Colonic mucosa (tissue), 4 donors: ENCODE data around the gene KIAA2012. TPM values are rescaled to one million over a fixed set of nuclear protein-coding genes. Genes with fewer than 3 reads are reported as not detected.

ENCODE experiments used
- DNase-seq: peaks from one replicate; pipeline ENCODE4 v3.0.0-alpha.2; 2020
- H3K27ac ChIP-seq: fragments of 200-600 bp; one replicate; pipeline ENCODE4 v1.8.0; 2021
- H3K27me3 ChIP-seq: fragments of 200-600 bp; one replicate; pipeline ENCODE4 v1.8.0; 2021
- H3K36me3 ChIP-seq: fragments of 200-600 bp; one replicate; pipeline ENCODE4 v1.8.0; 2021
- H3K4me1 ChIP-seq: fragments of 200-600 bp; one replicate; pipeline ENCODE4 v1.8.0; 2021; ENCODE audit warnings: mild to moderate bottlenecking
- H3K4me3 ChIP-seq: fragments of 200-600 bp; one replicate; pipeline ENCODE4 v1.8.0; 2021
- H3K9ac ChIP-seq, 2 donors: one replicate each; pipeline ENCODE4 v1.7.0; 2013; ENCODE audit warnings: control low read depth in 2 of 2, low read depth in 2 of 2, low read length in 2 of 2
- H3K9me3 ChIP-seq: fragments of 200-600 bp; one replicate; pipeline ENCODE4 v1.8.0; 2021
- intact Hi-C: fragments of 100-400 bp; cut with DNase I; formaldehyde crosslinking; loops from one replicate; pipeline ENCODE4 v1.14.1; 2022
- total RNA-seq, 2 donors: library from RNA; stranded (reverse); fragmentation: NEBNext Ultra II Directional in 1 of 2; extraction: Animal tissue kit (Norgen Biotek cat#: 25700) in 1 of 2; gene quantifications; one replicate each; pipeline ENCODE4 v1.2.1, GENCODE V29; 2021
- TF ChIP-seq, protein P1 (sequence below): fragments of 200-600 bp; IDR thresholded peaks from one replicate; pipeline ENCODE4 v1.8.0; 2022; ENCODE audit warnings: antibody characterized with exemption, mild to moderate bottlenecking
- donor health status: healthy.
- donor health status: DM: no; HTN: no; CAD: no.
- donor health status: DM: no; HTN: no; CAD: no.

Gene KIAA2012
- total RNA-seq, 2 donors from 2014 or later: not detected

- Histone ChIP-seq H3K9me3 (no peaks in the 10 kb centered on the region), H3K4me3 (no peak overlapping the region), H3K27ac (no peak overlapping the region), H3K9ac (no peak overlapping the region), H3K27me3 (no peaks in the 10 kb centered on the region), H3K36me3 (no peaks in the 10 kb centered on the region), H3K4me1 (no peaks in the 10 kb centered on the region)
- intact Hi-C loops: no loop called here
- DNase-seq: no peak
- TF ChIP-seq, protein P1, sequence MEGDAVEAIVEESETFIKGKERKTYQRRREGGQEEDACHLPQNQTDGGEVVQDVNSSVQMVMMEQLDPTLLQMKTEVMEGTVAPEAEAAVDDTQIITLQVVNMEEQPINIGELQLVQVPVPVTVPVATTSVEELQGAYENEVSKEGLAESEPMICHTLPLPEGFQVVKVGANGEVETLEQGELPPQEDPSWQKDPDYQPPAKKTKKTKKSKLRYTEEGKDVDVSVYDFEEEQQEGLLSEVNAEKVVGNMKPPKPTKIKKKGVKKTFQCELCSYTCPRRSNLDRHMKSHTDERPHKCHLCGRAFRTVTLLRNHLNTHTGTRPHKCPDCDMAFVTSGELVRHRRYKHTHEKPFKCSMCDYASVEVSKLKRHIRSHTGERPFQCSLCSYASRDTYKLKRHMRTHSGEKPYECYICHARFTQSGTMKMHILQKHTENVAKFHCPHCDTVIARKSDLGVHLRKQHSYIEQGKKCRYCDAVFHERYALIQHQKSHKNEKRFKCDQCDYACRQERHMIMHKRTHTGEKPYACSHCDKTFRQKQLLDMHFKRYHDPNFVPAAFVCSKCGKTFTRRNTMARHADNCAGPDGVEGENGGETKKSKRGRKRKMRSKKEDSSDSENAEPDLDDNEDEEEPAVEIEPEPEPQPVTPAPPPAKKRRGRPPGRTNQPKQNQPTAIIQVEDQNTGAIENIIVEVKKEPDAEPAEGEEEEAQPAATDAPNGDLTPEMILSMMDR: no peak
These were observed 6.3 kb downstream of the KIAA2012 start for GRCh38 chr2:202079310-202079709.

DNA sequence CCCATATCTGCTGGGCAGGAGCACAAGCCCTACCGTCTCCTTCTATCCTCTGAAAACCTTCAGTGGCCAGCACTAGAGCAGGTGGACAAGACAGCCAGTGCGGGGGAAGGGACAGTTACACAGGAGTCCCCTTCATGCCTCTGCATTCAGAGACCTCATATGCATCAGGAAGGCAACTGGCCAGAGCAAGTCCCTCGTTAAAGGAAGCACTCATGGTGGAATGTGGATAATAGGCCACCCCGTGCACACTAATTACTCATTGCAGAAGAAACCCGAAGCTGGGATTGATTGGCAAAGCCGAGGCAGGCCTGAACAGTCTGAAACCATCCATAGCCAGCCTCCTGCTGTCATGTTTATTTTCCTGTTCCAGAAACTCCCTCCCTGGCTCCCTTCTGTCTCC lies 11.2 kb downstream of the KIAA2012 start:
- Histone ChIP-seq H3K4me1 (no peaks in the 10 kb centered on the region), H3K27me3 (no peaks in the 10 kb centered on the region), H3K9me3 (no peaks in the 10 kb centered on the region), H3K4me3 (no peak overlapping the region), H3K27ac (no peak overlapping the region), H3K9ac (no peak overlapping the region), H3K36me3 (no peaks in the 10 kb centered on the region)
- TF ChIP-seq, protein P1: no peak
- no peak for DNase-seq
- intact Hi-C loops: no loop called here

DNA sequence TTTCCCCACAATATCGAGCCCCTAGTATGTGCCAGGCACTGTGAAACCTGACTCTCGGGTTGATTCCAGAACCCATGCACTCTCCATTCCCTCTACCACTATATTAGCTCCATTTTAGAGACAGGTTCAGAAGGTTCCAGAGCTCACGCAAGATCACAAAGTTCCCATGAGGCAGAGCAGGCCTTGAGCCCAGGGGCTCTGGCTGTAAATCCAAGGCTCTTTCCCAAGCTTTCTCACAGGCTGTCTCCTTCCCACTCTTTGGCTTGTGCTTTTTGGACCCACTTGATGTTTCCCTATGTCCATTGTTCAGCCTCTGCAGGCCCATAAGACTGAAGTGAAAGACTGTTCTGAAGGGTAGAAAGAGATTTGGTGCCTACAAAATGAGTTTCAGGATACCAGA lies 15.7 kb downstream of the KIAA2012 start:
- Histone ChIP-seq H3K36me3 (no peaks in the 10 kb centered on the region), H3K9me3 (no peaks in the 10 kb centered on the region), H3K27ac (no peak overlapping the region), H3K9ac (no peak overlapping the region), H3K27me3 (no peaks in the 10 kb centered on the region), H3K4me1 (no peaks in the 10 kb centered on the region), H3K4me3 (no peak overlapping the region)
- no peak for DNase-seq
- TF ChIP-seq, protein P1: no peak
- intact Hi-C loops: no loop called here

DNA sequence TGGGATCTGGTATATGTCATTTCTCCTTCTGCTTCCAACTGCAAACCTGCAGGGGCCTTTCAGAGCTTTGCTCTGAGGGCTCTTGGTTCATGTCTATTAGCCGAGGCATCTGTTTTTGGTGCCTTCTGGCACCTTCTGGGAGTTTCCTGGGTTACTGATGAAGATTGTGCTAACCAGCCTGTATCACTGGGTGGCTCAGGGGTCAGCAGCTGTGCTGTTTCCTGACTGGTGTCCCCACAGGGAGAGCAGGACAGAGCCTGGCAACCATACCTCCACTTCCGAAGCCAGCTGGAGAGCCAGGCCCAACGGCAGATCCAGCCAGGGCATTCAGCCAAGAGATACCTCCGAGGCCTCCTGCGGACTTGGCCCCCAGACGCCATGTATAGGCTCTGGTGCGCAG lies 17.5 kb downstream of the KIAA2012 start:
- intact Hi-C loops: no loop called here
- Histone ChIP-seq H3K27ac (no peak overlapping the region), H3K9ac (no peak overlapping the region), H3K9me3 (no peaks in the 10 kb centered on the region), H3K4me1 (no peaks in the 10 kb centered on the region), H3K36me3 (no peaks in the 10 kb centered on the region), H3K27me3 (no peaks in the 10 kb centered on the region), H3K4me3 (no peak overlapping the region)
- no peak for DNase-seq
- TF ChIP-seq, protein P1: no peak

DNA sequence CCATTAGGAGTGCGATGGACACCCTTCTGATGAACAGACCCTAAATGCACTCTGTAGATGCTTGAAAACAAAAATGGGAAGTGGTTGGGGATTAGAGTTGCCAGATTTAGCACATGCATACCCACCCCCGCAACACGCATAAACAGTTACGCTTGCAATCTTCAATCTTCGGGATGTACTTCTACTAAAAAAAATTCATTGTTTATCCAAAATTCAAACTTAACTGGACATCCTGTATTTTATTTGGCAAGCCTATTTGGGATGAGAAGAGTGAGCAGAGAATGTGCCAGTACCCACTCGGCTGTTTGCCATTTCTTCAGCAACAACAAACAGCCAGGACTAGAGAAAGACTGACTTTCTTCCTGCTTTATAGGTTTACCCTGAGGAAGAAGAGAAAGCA lies 18.4 kb downstream of the KIAA2012 start:
- no peak for DNase-seq
- H3K4me1 ChIP-seq: no peaks in the 10 kb centered on the region
- no peak overlapping the region for H3K9ac ChIP-seq
- H3K4me3 ChIP-seq: no peak overlapping the region
- no peak overlapping the region for H3K27ac ChIP-seq
- H3K27me3 ChIP-seq: no peaks in the 10 kb centered on the region
- intact Hi-C loops: no loop called here
- H3K9me3 ChIP-seq: no peaks in the 10 kb centered on the region
- TF ChIP-seq, protein P1: no peak
- H3K36me3 ChIP-seq: no peaks in the 10 kb centered on the region
